HG02852 (cell line): ENCODE measurements around the gene ETV1.

Experiments used
- ATAC-seq: cut with Tn5 transposase; IDR thresholded peaks from one replicate; pipeline ENCODE4 v1.9.1; 2021; ENCODE audit warnings: mild to moderate bottlenecking, moderate library complexity; ENCODE audit not compliant: unreplicated experiment

The ETV1 gene

DNA sequence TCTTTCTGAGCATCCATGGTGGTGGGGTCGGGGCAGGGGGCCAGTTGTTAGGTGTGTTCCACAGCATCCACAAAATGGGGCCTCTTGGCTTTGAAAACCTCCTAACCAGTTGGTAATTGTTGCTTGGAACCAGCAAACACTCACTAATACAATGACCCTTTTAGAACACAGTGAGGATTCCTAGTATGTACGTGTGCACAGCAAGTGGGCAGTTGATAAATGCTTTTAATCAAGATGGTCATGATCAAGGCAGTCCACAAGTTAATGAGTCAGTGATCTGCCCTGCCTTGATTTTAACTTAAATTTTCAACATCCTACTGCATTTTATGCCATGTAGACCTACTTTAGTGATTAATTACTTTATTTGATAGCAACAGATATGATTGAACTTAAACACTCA is 103.1 kb downstream of the ETV1 start:
- no peak for ATAC-seq

DNA sequence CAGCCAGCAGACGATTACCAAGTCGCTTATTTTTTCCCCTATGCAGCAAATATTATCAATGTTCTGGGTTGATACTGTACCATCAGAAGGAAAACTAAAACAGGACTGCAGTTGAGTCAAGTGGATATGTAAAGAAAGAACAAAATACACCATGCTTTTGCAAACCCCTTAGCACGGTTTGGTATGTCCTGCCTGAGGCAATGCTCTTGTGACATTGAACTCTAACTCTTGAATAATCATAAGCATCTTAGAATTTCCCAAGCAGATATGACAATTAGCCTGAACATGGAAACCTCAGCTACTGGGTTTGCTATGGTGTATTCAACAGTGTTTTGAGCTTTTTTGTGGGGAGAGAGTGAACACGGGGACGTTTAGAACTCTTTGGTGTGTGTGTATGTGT is 107.4 kb downstream of the ETV1 start:
- ATAC-seq = no peak

DNA sequence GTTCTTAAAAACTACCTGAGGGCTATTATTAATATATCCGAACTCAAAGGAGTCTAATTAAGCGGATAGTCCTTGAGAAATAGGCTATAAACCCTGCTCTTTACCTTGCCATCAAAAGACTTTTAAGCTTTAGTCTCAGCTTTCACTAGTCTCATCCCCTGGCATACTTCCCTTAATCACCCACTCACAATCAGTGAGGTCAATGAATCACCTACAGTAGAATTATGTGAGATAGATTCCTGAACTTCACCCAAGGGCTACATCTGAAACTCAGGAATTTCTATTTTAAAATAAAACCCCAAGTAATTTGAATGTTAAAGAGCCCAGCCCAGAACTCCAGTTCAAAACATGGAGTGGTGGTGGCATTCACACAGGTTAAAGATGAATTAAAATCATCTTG is 108.7 kb downstream of the ETV1 start:
- ATAC-seq = no peak

DNA sequence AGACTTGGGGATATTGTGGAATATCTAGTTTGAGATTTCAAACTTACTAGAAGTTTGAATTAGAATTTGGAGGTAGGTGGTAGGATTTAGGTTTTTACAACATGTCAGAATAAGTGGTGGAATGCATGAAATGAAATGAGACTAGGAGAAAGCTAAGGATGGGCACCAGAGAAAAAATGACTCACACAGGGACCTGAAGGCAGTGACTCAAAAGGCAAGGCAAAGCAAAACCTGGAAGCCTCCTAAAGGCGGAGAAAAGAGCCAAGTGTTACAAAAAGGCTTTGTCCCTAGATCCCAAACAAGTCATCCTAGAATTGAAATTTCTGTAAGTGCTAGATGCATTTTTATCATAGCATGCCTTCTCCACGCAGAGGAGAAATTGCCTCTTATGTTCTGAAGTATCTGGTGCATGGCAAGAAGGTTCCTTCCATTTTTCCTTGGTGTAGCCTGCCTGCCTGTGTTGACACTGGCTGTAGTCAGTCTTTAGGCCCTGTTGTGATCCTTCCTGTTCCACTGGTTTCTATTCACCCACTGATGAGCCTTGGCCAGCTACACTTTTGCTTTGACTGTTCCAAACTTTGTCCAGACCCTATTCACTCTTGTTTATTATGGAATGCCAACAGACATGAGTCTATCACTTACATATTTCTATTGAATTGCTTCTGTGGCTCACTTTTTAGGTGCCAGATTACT is 109.3 kb downstream of the ETV1 start:
- ATAC-seq = no peak

DNA sequence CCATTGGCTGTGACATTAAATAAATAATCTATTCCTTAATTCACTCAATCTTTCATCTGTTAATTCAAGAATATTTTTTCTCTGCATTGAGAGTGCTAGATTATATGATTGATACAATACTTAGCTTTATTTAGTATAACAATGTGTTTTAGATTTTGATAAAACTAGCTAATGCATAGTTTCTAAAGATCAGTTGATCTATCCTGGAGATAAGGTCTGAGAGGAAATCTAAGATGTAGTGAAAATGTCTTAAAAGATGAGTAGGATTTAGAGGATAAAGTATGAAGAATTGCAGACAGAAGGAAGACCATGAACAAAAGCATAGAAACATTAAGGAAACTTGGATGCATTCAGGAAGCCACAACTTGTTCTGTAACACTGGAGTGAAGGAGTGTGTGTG is 110.3 kb downstream of the ETV1 start:
- ATAC-seq = no peak

DNA sequence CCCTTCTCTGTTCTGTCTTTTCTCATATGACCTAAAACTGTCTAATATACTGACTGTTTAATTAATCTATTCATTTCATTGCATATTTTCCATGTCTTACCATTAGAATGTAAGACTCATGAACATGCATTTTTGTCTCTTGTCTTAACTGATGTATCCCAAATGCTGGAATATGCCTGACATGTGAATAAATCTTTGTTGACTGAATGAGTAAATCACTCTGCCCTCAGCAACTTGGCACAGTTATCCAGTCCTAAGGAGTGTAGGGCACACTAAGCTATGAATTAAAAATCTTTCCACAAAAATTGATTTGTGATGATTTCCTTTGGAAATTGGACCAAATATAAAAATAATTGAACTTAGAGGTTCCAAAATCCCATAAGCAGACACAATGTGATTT is 111.3 kb downstream of the ETV1 start:
- ATAC-seq = no peak

DNA sequence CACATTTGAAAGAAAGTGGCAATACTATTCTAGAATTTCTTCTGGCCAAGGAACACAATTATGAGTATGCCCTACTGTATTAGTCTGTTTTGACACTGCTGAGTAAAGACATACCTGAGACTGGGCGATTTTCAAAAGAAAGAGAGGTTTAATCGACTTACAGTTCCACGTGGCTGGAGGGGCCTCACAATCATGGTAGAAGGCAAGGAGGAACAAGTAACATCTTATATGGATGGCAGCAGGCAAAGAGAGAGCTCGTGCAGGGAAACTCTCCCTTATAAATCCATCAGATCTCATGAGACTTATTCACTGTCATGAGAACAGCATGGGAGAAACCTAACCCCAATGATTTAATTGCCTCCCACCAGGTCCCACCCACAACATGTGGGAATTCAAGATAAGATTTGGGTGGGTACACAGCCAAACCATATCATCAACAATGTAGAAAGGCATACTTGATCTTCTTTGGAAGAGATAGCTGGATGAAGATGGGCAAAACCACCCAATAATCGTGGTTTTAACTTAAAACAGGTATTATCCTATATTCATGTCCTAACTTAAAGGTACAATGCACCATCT is 113.9 kb downstream of the ETV1 start:
- no peak for ATAC-seq

DNA sequence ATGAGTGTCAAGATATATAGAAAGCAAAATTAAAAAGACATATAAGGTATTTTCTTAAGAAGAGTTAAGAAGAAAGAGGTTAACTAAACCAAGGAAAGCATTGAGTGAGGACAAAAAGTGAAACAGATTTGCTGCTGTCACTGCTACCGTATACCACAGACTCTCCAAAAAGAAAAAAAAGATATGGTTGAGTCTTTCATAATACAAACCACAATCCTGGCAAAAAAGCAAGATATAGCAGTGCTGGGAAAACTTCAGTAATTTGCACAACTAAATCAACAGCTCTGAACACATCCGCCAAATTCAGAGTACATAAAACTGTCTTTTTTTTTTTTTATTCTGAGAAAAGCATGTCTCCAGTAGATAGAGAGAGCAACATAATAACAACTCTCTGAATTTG is 114.7 kb downstream of the ETV1 start:
- ATAC-seq = no peak

DNA sequence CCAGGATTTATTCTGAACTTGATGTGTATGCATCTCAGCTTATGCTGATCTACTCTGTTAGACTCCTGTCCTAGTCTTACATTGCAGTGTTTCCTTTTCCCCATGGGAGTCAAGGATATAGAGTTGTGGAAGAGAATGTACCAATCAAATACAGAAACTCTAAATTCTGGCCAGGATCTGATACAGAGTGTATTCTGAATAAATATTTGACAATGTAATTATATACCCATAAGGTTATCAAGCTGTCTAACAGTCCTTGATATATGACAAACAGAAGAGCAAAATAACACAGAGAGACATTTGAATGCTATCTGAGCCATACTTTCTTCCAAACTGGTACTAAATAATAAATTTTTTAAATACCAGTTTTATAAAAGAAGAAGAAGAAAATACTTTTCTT is 116.8 kb downstream of the ETV1 start:
- no peak for ATAC-seq

DNA sequence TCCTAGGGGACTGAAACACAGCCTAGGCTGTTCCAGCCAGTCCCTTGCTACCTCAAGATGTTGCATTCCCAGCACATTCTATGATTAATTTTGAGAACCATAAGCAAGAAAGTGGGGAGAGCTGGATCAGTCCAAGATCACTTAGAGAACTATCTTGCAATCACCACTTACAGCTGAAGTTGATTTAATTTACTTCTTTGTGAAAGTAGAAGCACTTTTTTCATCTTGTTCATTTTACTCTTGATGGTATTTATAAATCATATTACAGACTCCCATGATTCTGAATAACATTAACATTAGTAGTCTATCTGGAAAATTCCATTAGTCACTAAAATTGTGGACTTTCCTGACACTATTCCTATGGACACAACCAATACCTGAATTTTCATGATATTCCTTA is 118.5 kb downstream of the ETV1 start:
- ATAC-seq = no peak

DNA sequence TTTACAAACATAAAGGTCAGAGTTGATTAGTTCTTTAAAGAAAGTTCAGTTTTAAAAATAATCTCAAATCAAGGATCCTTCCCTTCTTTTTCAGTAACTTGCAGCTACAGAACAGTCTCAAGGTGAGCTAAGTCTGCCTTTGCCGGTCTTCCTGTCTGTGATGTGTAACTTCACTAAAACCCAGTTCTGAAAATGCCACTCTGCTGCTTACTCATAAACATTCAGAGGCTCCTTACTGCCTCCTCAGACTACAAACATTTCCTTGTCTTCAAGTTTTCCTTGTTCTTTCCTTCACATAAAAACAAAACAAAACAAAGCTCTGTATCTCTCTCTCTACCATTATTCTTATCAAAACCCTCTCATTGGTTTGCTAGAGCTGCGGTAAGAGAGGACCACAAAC is 128.7 kb downstream of the ETV1 start:
- no peak for ATAC-seq

DNA sequence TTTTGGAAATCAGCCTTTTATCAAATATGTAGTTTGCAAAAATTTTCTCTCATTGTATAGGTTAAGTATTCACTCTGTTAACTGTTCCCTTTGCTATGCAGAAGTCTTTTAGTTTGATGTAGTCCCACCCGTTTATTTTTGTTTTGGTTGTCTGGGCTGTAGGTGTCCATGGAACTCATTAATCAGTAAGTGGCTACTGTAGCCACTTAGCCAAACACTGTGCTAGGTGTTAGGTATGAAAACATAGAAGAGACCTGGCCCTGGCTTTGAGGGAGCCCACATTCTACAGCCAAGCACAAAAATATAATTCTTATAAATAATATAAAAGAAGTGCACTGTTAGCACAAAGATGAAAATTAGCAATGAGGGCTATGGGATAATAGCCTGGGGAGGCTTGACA is 133.5 kb downstream of the ETV1 start:
- ATAC-seq = no peak

DNA sequence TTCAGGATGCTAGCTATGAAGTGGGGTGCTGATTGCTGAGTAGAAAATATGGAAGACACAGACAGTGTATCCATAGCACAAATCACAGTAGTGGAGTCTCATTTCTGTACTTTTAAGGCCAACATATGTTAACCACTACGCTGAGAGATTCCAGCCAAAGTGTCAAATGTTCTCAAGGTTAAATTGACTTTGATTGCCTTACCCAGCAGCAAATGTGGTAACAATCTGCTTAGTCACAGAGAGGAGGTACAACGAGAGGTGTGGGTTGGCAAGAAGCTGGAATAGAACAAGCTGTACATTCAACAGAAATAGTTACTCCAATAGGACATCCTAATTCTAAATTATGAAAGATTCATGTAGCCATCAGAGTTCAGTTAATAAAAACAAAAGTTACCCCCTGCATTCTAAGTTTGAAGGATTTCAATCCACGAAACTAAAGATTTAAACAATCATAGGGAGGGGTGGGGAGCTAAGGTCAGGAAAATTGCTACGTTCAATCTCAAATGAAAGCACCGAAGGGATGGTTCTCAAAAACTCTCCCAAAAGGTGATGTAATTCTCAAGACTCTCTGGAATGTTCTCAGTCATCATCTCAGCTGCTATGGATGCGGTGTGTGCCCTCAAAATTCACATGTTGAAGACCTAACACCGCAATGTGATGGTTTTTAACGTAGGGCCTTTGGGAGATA is 137.0 kb downstream of the ETV1 start:
- no peak for ATAC-seq

DNA sequence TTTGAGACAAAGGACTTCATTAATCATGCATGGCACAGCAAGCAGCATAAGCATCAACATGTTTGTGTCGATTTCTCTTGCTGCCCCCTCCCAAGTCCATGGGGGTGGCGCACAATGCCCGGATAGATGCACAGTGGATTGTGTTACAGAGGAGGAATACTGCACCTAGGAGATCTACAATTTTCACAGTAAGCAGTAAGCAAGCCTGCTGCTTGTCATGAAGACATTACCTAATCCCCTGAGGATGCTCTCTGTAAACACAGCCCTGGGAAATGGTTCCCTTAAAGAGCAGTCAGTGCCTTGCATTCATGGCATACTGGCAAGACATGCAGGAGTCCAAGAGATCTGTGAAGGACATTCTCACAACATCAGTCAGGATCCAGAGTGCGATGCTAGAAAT is 137.7 kb downstream of the ETV1 start:
- no peak for ATAC-seq

DNA sequence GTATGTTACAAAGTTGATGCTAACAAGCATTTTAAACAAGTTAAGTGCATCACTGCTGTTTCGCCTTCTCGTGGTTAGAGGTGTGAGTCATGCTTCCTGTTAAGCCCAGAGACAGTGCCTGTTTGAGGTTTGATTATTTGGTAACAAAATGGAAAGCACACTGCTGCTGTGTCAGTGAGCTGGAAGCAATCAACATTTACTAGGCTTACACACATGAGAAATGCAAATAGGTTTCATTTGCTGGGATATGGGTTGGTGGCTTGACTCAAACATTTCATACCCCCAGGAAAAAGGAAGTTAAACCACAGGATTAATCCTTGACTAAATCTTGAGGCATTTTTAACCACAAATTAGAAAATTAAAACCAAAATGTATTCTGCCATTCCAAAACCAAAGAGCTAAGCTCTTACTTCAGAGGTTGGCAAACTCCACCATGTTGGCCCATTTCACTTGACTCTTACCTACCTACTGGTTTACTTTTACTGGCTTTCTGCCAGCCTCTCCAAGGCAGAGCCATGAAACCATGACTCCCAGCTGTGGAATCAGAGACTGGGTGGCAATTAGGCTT is 139.2 kb downstream of the ETV1 start:
- ATAC-seq = peak; percentile 92

DNA sequence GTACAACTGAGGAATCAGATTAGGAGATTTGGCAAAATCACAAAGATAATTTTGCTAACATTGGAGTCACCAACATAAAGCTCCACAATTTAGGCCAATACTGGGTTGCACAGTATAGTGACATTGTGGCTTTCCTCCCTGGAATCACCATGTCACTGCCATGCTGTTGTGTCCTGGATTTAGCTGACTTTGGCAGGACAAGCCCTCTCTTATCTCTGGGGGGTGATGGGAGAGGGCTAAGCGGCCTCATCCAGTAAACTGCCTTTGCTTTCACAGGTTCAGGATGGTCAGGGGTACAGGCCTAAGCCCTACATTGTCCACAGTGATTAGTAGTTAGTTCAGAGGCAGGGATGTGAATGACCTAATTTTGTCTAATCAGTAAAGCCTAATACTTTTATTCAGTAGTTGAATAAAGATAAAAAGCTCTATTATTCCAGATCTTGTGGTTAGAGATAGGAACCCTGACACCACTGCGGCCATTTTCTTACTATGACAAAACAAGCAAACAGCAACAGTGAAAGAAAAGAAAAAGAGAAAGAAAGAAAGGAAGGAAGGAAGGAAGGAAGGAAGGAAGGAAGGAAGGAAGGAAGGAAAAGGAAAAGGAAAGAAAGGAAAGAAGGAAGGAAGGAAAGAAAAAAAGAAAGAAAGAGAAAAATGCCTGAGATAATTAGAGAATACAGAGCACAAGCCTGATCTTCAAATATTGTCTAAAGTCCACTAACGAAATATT is 140.1 kb downstream of the ETV1 start:
- no peak for ATAC-seq

DNA sequence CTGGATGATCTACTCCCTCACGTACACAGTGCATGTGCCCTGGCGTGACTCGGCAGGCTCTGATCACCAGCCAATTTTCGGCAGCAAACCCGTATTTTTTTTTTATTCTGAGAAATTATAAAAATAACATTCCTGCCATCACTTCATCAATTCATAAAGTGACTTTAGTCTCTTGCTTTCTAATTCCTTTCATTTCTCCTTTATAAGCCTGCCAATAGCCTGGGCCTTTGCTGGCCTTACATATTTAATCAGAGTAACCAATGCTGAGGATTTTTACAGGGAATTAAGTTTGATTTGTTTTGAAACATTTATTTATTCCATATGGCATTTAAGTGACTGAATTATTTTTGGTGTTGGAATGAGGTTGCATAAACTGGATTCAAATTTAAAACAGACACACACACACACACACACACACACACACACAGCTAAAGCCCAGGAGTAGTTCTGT is 140.8 kb downstream of the ETV1 start:
- no peak for ATAC-seq

DNA sequence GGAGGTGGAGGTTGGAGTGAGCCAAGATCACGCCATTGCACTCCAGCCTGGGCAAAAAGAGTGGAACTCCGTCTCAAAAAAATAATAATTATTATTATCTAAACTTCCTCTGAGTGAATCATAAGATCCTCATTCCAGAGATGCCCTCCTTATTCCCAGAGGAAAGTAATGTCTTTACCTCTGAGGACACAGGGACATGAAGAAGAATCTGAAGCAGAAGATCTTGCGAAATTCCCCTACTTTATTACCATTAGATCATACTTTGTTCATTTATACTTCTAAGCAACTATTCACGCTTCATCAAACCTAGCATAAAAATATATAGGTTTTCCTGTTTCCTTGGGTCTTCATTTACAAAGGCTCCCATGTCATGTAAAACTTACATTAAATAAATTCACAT is 143.1 kb downstream of the ETV1 start:
- no peak for ATAC-seq

DNA sequence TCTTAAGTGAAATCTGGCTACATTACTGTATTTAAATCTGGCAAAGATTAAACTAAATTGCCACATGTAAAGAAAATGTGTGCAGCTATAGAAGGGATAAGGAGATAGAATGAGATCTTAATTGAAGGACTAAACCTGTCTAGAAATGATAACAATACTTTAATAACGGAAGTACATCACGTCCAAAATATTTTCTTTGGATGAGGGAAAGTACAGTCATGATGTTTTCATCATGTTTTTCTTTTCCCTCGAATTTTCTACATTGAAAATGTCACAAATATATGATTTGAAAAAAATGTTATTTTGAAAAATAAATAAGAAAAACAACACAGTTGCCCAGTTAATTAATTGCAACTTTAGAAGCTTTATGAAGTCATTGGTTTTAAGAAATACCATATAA is 143.9 kb downstream of the ETV1 start:
- no peak for ATAC-seq

DNA sequence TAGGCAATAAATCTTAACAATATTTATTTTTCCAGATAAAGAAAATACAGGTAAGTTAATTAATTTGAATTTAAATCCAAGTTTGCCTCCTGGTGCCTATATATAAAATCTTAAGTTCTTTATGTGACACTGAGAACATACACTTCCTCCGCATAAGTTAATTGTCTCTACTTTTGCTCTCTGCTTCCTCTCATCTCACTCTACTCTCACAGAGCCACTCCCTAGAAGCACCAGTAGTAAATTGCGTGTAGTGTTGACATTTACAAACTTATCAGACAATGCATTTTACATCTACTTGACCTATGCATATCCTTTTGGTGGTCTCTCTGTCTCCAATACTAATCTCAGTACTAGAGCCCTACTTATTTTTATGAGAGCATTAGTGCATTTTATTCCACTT is 144.5 kb downstream of the ETV1 start:
- ATAC-seq = no peak

DNA sequence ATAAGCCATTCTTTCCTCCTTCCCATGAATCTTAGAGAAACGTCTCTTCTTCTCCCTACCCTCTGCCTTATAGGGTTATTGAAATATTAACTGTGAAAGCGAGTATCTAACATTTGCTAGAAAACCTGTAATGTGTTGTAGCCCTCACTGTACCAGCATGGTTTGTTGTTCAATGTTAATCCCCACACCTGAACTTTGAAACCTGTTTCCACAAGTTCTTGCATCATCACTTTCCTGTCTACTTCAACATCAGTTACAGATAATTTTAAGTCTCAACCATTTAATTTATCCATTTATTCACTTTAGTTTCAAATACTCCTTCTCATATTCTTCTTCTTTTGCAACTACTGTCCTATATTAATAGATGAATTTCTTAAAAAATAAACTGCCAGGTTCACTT is 148.2 kb downstream of the ETV1 start:
- no peak for ATAC-seq
